HepG2 (cell line): Measurements from ENCODE around the gene TST. TPM values are rescaled to one million over a fixed set of nuclear protein-coding genes. Genes with fewer than 3 reads are reported as not detected.
A peak's percentile ranks its signal among the peaks of the same experiment; 100 is the strongest.

Source experiments
- ATAC-seq: fragments of 200-7000 bp; cut with Tn5 transposase; 3 replicates; pipeline ENCODE4 v1.9.1; 2020; ENCODE audit warnings: mild to moderate bottlenecking, moderate library complexity
- BruUV-seq: library from RNA; stranded (reverse); fragments of 400-500 nt; replicated peaks from 2 replicates; lab custom pipeline; 2021; lab: Mats Ljungman, UMichigan
- CTCF ChIA-PET: fragments of 300-600 bp; formaldehyde crosslinking; extraction: SDS; loops from one replicate; lab custom pipeline; 2021; ENCODE audit warnings: low total read pairs, inconsistent platforms, low intra/inter-chr PET ratio; lab: Yijun Ruan, JAX
- POLR2A ChIA-PET: fragments of 350-600 bp; sonication (Branson Sonifier 250); formaldehyde crosslinking; loops from one replicate; lab custom pipeline; 2020; ENCODE audit warnings: antibody characterized with exemption, inconsistent platforms; lab: Yijun Ruan, JAX
- DNase-seq: peaks from one replicate; pipeline ENCODE4 v3.0.0-alpha.2; 2015; ENCODE audit warnings: low spot score
- FAIRE-seq: peaks from 3 replicates; lab custom pipeline; 2011; peaks lifted over from hg19 to GRCh38; lab: Jason Lieb, UNC
- H2AFZ ChIP-seq: one replicate; pipeline ENCODE4 v1.6.1; 2011; ENCODE audit warnings: low read length, inconsistent platforms
- H3K27ac ChIP-seq: fragments of 300-600 bp; 3 replicates; pipeline ENCODE4 v1.8.0; 2011; ENCODE audit warnings: mixed run types, mild to moderate bottlenecking, mixed read lengths, low read length, inconsistent platforms; ENCODE audit not compliant: insufficient read depth; ENCODE audit errors: extremely low read length
- H3K27me3 ChIP-seq, 2 experiments: fragments of 200-600 bp in 1 of 2; 2 replicates in 1 of 2; 3 replicates in 1 of 2; pipeline versions ENCODE4 v1.6.0 to v1.8.0; 2011; ENCODE audit warnings: low read length in 2 of 2, mild to moderate bottlenecking in 2 of 2, moderate library complexity in 2 of 2, inconsistent platforms in 1 of 2; ENCODE audit not compliant: insufficient read depth in 2 of 2, control insufficient read depth in 1 of 2
- H3K36me3 ChIP-seq, 2 experiments: fragments of 200-600 bp in 1 of 2; replicated peaks in 1 of 2; 2 replicates in 1 of 2; 3 replicates in 1 of 2; pipeline versions ENCODE4 v1.5.1 to v1.8.0; 2011; ENCODE audit warnings: low read length in 2 of 2, inconsistent platforms in 1 of 2; ENCODE audit not compliant: insufficient read depth in 2 of 2, control insufficient read depth in 1 of 2
- H3K4me1 ChIP-seq: 2 replicates; pipeline ENCODE4 v1.5.1; 2012; ENCODE audit warnings: low read length, inconsistent platforms; ENCODE audit not compliant: insufficient read depth
- H3K4me2 ChIP-seq: 2 replicates; pipeline ENCODE4 v1.6.0; 2011; ENCODE audit warnings: low read depth, low read length, inconsistent platforms
- H3K4me3 ChIP-seq, 3 experiments: fragments of 200-600 bp in 1 of 3; sonication (generic), shearing (Covaris generic) in 1 of 3; replicated peaks in 1 of 3; 2 replicates each; pipeline ENCODE4 v1.5.1; 2011 to 2016; ENCODE audit warnings: low read length in 3 of 3, inconsistent platforms in 2 of 3, low read depth in 2 of 3, mild to moderate bottlenecking in 2 of 3, control low read depth in 1 of 3, mixed read lengths in 1 of 3; ENCODE audit not compliant: insufficient read depth in 1 of 3
- H3K79me2 ChIP-seq: one replicate; pipeline ENCODE4 v1.6.1; 2011; ENCODE audit warnings: low read length, inconsistent platforms; ENCODE audit not compliant: insufficient read depth
- H3K9ac ChIP-seq: 2 replicates; pipeline ENCODE4 v1.6.0; 2011; ENCODE audit warnings: mild to moderate bottlenecking, low read depth, low read length, inconsistent platforms; ENCODE audit not compliant: insufficient read depth
- H3K9me3 ChIP-seq: 2 replicates; pipeline ENCODE4 v1.5.1; 2012; ENCODE audit warnings: mild to moderate bottlenecking, low read length
- H4K20me1 ChIP-seq: 2 replicates; pipeline ENCODE4 v1.6.0; 2011; ENCODE audit warnings: inconsistent platforms, mild to moderate bottlenecking, low read length, moderate library complexity; ENCODE audit not compliant: insufficient read depth
- ZFAT ChIP-seq: sonication (generic); formaldehyde crosslinking; conservative IDR thresholded peaks from 2 replicates; pipeline ENCODE4 v1.8.1; 2023; ENCODE audit warnings: missing genetic modification reagents, inconsistent platforms
- ZMYM3 ChIP-seq: sonication (generic); formaldehyde crosslinking; IDR thresholded peaks from 2 replicates; pipeline ENCODE4 v1.5.1; 2020; ENCODE audit warnings: mild to moderate bottlenecking, missing genetic modification reagents
- ZNF121 ChIP-seq: sonication (generic); formaldehyde crosslinking; IDR thresholded peaks from 2 replicates; pipeline ENCODE4 v1.5.0; 2020; ENCODE audit warnings: mild to moderate bottlenecking, missing genetic modification reagents
- WGBS: methylation state at CpG from one replicate; pipeline ENCODE4 v1.1.6; 2017; ENCODE audit warnings: low lambda C conversion rate; 5-methylcytosine and 5-hydroxymethylcytosine counted together
- in situ Hi-C: cut with HindIII; loops from 2 replicates; pipeline ENCODE4 v1.10.0; 2017; ENCODE audit warnings: low pct_unique_long_range_greater_than_20kb; ENCODE audit not compliant: extremely low pct_ligation_motif_present
- intact Hi-C: fragments of 100-400 bp; cut with micrococcal nuclease; formaldehyde crosslinking; loops from one replicate; pipeline ENCODE4 v1.10.0; 2022; ENCODE audit not compliant: unreplicated experiment
- polyA plus RNA-seq, 8 experiments: library from polyadenylated mRNA; depleted of rRNA in 3 of 8; stranded (reverse) in 7 of 8; unstranded in 1 of 8; fragments of >200 nt; fragmentation: Illumina TruSeq in 4 of 8; extraction: Trizol in 4 of 8; gene quantifications; 2 replicates each; pipeline versions ENCODE4 v1.2.1 to v1.2.3, GENCODE V29; 2011 to 2016; ENCODE audit warnings: low read depth in 4 of 8, missing spikeins in 1 of 8, mixed read lengths in 1 of 8; ENCODE audit not compliant: insufficient read depth in 1 of 8
- total RNA-seq, 5 experiments: library from RNA; depleted of rRNA; stranded (reverse); fragments of >200 nt; fragmentation: Illumina TruSeq; extraction: Trizol; gene quantifications; 2 replicates each; pipeline ENCODE4 v1.2.3, GENCODE V29; 2016; ENCODE audit warnings: low read depth in 1 of 5
- TF ChIP-seq, protein P1 (sequence below): sonication (generic); formaldehyde crosslinking; IDR thresholded peaks from 2 replicates; pipeline ENCODE4 v1.5.0; 2020; ENCODE audit warnings: mild to moderate bottlenecking, missing genetic modification reagents
- TF ChIP-seq, protein P2 (sequence below): sonication (generic); formaldehyde crosslinking; IDR thresholded peaks from 2 replicates; pipeline ENCODE4 v1.4.0; 2020; ENCODE audit warnings: mild to moderate bottlenecking, missing genetic modification reagents

Gene TST
- total and polyA plus RNA-seq, 2 of the 13 experiments (the other 11 are each of a cell fraction or from before 2014, with no cell fraction given), result 44.6 to 63.6 TPM

DNA sequence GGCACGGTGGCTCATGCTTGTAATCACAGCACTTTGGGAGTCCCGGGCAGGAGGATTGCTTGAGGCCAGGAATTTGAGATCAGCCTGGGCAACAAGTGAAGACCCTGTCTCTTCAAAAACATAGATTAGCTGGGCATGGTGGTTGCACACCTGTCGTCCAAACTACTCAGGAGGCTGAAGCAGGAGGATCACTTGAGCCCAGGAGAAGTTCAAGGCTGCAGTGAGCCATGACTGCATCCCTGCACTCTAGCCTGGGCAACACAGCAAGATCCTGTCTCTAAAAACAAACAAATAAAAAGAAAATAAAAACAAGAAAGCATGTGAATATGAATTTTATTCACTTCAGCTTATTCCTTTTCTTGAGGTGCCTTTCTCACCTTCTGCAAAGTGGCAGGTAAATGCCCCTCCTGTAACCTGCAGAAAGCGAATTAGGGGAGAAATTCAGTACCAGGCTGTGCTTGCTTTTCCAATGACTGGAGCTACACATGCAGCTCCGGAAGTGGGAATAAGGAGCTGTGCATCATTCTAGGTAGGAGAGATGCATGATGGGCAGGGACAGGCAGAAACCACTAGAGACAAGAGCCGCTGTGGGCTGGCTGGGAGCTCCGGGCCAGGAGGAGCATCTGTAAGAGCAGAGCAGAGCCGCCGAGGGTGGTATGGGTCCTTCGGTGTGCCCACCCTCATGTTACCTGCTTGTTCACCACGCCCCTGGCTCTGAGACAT is 17.6 kb upstream of the TST start:
- no peak overlapping the region for H3K9ac ChIP-seq
- TF ChIP-seq ZMYM3 (peak; percentile 56; the same call in 1 of the 2 replicates), ZFAT (no peak), ZNF121 (CRISPR knock-in tag) (peak; percentile 95)
- TF ChIP-seq, protein P1, sequence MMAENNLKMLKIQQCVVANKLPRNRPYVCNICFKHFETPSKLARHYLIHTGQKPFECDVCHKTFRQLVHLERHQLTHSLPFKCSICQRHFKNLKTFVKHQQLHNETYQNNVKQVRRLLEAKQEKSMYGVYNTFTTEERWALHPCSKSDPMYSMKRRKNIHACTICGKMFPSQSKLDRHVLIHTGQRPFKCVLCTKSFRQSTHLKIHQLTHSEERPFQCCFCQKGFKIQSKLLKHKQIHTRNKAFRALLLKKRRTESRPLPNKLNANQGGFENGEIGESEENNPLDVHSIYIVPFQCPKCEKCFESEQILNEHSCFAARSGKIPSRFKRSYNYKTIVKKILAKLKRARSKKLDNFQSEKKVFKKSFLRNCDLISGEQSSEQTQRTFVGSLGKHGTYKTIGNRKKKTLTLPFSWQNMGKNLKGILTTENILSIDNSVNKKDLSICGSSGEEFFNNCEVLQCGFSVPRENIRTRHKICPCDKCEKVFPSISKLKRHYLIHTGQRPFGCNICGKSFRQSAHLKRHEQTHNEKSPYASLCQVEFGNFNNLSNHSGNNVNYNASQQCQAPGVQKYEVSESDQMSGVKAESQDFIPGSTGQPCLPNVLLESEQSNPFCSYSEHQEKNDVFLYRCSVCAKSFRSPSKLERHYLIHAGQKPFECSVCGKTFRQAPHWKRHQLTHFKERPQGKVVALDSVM, result peak; percentile 84
- TF ChIP-seq, protein P2, sequence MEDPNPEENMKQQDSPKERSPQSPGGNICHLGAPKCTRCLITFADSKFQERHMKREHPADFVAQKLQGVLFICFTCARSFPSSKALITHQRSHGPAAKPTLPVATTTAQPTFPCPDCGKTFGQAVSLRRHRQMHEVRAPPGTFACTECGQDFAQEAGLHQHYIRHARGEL (CRISPR knock-in tag), result no peak
- TF ChIP-seq, all 625 proteins: peak for 3
- Histone ChIP-seq H2AFZ (no peak overlapping the region), H3K4me2 (no peak overlapping the region), H3K36me3 (no peaks in the 10 kb centered on the region), H3K27me3 (no peaks in the 10 kb centered on the region), H3K4me1 (peaks cover 85% of the 10 kb centered on the region), H4K20me1 (no peaks in the 10 kb centered on the region), H3K4me3 (no peak overlapping the region), H3K79me2 (no peaks in the 10 kb centered on the region), H3K9me3 (no peaks in the 10 kb centered on the region), H3K27ac (no peak overlapping the region)
- no peak for DNase-seq
- in situ Hi-C loops, result no loop called here
- FAIRE-seq, result no peak
- 94% methylated on average over 8 of the region's 11 CpGs for WGBS
- ATAC-seq, result no peak
- ChIA-PET CTCF (no interaction called here), POLR2A (interaction anchor here (13.3 kb wide), 1 partner anchor 18 kb away, joined by 383 read pairs; the partner anchor contains the start of genes MPST and TST)
- intact Hi-C loops, result no loop called here
- no TSS peak for BruUV-seq
